K562 (cell line): Measurements from ENCODE around the gene ARMC12.

ENCODE experiments used
- DDX20 ChIP-seq: fragments of 450-650 bp; IDR thresholded peaks from 2 replicates; pipeline ENCODE4 v1.6.1; 2016; ENCODE audit warnings: missing genetic modification characterization, low read depth, mild to moderate bottlenecking, missing compliant biosample characterization, moderate library complexity
- FOXK1 ChIP-seq: sonication (generic); formaldehyde crosslinking; IDR thresholded peaks from 2 replicates; pipeline ENCODE4 v1.8.0; 2022; ENCODE audit warnings: missing genetic modification reagents, mild to moderate bottlenecking, borderline replicate concordance
- NRF1 ChIP-seq, 2 experiments: fragments of 450-650 bp; IDR thresholded peaks in 1 of 2; conservative IDR thresholded peaks in 1 of 2; 2 replicates each; pipeline ENCODE4 v1.6.1; 2014; ENCODE audit warnings: mild to moderate bottlenecking in 2 of 2
- STAT5B ChIP-seq: fragments of 250-450 bp; sonication (Bioruptor Pico); IDR thresholded peaks from 2 replicates; pipeline ENCODE4 v1.8.0; 2021; ENCODE audit warnings: mild to moderate bottlenecking, inconsistent platforms
- THRA ChIP-seq: fragments of 450-650 bp; IDR thresholded peaks from 2 replicates; pipeline ENCODE4 v1.6.1; 2017; ENCODE audit warnings: mild to moderate bottlenecking, moderate library complexity
- TF ChIP-seq, protein P1 (sequence below), 3 experiments: IDR thresholded peaks in 2 of 3; conservative IDR thresholded peaks in 1 of 3; 2 replicates each; pipeline ENCODE4 v1.5.1; 2011 to 2012; ENCODE audit warnings: low read length in 3 of 3, mild to moderate bottlenecking in 3 of 3, control low read depth in 2 of 3, improper control_type of control experiment in 1 of 3, inconsistent platforms in 1 of 3, low read depth in 1 of 3, mixed read lengths in 1 of 3, moderate library complexity in 1 of 3; ENCODE audit not compliant: insufficient read depth in 2 of 3

DNA sequence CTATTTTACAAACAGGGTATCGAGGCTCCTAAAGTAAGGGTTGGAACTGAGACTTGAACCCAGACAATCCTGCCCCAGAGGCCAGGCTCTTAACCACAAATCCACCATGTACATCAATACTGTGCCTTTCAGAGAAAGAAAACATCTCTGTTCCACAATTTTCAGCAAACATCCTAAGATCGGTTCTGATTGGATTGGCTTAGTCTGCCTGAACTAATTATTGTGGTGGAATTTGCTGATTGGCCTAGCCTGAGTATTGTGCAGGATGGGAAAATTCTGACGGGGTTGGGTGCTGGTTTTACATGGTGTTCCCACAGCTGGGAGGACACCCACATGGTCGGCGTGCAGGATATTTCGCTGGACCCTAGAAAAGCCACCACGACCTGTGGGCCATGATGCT lies 43.9 kb downstream of the ARMC12 start, which contains the start of gene CLPSL1:
- TF ChIP-seq THRA (no peak), STAT5B (CRISPR knock-in tag) (no peak), NRF1 (conservative IDR thresholded peaks at IDR 0.05 in 1 of 2, IDR thresholded peaks at IDR 0.05 in 1 of 2) (no peak), FOXK1 (CRISPR knock-in tag) (no peak), DDX20 (tag) (no peak)
- TF ChIP-seq, protein P1, sequence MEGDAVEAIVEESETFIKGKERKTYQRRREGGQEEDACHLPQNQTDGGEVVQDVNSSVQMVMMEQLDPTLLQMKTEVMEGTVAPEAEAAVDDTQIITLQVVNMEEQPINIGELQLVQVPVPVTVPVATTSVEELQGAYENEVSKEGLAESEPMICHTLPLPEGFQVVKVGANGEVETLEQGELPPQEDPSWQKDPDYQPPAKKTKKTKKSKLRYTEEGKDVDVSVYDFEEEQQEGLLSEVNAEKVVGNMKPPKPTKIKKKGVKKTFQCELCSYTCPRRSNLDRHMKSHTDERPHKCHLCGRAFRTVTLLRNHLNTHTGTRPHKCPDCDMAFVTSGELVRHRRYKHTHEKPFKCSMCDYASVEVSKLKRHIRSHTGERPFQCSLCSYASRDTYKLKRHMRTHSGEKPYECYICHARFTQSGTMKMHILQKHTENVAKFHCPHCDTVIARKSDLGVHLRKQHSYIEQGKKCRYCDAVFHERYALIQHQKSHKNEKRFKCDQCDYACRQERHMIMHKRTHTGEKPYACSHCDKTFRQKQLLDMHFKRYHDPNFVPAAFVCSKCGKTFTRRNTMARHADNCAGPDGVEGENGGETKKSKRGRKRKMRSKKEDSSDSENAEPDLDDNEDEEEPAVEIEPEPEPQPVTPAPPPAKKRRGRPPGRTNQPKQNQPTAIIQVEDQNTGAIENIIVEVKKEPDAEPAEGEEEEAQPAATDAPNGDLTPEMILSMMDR (IDR thresholded peaks at IDR 0.05 in 2 of 3, conservative IDR thresholded peaks at IDR 0.05 in 1 of 3; ENCODE audit: insufficient read depth in 2 of 3, low read depth in 1 of 3, low read length in 3 of 3), result no peak
